ENCODE measurements around the gene ANKRD62. TPM values are rescaled to one million over a fixed set of nuclear protein-coding genes. Genes with fewer than 3 reads are reported as not detected.

The ANKRD62 gene
- total RNA-seq, 4 donors from 2014 or later: under 0.01 to 0.97 (median 0.27) TPM; not detected in 1

DNA sequence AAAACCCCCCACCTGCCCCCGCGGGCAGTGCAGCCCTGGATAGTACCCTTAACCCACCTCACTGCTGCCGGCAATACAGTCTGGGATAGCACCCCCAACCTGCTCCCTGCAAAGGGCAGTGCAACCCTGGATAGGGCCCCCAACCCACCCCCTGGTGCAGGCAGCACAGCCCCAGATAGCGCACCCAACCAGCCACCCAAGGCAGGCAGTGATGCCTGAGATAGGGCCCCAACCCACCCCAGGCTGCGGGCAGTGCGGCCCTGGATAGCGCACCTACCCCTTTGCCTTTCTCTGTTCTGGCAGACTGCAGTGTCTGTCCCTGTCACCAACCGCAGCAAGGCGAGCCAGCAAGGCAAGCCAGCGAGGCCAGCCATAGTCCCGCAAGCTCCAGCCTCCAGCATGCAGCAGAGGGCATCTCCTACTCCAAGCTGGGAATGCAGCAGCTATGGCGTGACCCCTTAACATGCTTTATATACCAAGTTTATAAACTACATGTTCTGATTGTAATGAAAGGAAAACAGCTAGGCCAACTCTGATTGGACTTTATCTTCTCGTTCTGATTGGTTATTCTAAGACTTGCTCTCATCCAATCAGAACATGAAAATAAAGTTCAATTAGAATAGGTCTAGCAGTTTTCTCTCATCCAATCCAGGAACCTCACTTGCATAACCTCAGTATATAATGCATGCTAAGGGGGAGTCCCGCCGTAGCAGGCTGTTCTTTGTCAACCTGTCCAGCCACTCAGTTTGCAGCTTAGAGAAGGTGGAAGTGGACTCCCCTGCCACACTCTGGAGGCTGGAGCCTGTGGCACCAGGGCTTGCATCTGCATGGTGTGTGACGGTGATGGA, 34.1 kb upstream of the ANKRD62 start:
- TF ChIP-seq, protein P1, sequence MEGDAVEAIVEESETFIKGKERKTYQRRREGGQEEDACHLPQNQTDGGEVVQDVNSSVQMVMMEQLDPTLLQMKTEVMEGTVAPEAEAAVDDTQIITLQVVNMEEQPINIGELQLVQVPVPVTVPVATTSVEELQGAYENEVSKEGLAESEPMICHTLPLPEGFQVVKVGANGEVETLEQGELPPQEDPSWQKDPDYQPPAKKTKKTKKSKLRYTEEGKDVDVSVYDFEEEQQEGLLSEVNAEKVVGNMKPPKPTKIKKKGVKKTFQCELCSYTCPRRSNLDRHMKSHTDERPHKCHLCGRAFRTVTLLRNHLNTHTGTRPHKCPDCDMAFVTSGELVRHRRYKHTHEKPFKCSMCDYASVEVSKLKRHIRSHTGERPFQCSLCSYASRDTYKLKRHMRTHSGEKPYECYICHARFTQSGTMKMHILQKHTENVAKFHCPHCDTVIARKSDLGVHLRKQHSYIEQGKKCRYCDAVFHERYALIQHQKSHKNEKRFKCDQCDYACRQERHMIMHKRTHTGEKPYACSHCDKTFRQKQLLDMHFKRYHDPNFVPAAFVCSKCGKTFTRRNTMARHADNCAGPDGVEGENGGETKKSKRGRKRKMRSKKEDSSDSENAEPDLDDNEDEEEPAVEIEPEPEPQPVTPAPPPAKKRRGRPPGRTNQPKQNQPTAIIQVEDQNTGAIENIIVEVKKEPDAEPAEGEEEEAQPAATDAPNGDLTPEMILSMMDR (IDR thresholded peaks at IDR 0.05): no peak
- no peak for TF ChIP-seq POLR2A (IDR thresholded peaks at IDR 0.05)
- no peak overlapping the region for H3K27ac ChIP-seq
- no peak overlapping the region for H3K4me3 ChIP-seq
- no peaks in the 10 kb centered on the region for H3K9me3 ChIP-seq
- 70 to 89% methylated on average over 4 to 7 of the region's 16 CpGs for WGBS, 2 donors
- DNase-seq: no peak
- intact Hi-C loops (cut with DNase I): no loop called here
- H3K4me1 ChIP-seq: no peaks in the 10 kb centered on the region
- no peaks in the 10 kb centered on the region for H3K36me3 ChIP-seq
- no peaks in the 10 kb centered on the region for H3K27me3 ChIP-seq

DNA sequence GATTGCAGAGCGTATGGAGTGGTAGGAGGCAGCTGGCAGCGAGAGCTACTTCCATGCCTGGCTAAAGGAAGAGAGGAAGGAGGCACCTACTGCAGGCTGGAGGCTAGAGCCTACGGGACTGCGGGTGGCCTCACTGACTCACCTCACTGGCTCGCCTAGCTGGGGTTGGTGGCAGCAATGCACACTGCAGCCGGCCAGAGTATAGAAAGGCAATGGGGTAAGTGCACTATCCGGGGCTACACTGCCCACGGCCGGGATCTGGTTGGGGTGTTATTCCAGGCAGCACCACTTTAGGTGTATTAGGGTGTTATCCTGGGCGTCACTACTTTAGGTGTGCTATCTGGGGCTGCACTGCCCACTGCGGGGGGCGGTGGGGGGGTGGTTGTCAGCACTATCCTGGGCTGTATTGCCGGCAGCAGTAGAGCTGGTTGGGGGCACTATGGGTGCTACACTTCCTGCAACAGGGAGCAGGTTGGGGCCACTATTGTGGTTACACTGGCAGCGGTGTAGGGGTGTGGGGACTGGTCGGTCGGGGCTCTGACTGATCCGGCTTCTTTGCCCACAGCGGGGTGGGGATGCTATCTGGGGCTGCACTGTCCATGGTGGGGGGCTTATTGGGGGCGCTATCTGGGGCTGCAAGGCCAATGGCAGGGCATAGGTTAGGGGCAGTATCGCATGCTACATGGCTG, 33.3 kb upstream of the ANKRD62 start:
- DNase-seq: no peak
- no peak overlapping the region for H3K4me3 ChIP-seq
- intact Hi-C loops (cut with DNase I): no loop called here
- 66 to 70% methylated on average over 6 to 9 of the region's 20 CpGs for WGBS, 2 donors
- no peaks in the 10 kb centered on the region for H3K9me3 ChIP-seq
- TF ChIP-seq, protein P1 (IDR thresholded peaks at IDR 0.05): no peak
- TF ChIP-seq POLR2A (IDR thresholded peaks at IDR 0.05): no peak
- H3K27ac ChIP-seq: no peak overlapping the region
- no peaks in the 10 kb centered on the region for H3K4me1 ChIP-seq
- H3K36me3 ChIP-seq: no peaks in the 10 kb centered on the region
- H3K27me3 ChIP-seq: no peaks in the 10 kb centered on the region

DNA sequence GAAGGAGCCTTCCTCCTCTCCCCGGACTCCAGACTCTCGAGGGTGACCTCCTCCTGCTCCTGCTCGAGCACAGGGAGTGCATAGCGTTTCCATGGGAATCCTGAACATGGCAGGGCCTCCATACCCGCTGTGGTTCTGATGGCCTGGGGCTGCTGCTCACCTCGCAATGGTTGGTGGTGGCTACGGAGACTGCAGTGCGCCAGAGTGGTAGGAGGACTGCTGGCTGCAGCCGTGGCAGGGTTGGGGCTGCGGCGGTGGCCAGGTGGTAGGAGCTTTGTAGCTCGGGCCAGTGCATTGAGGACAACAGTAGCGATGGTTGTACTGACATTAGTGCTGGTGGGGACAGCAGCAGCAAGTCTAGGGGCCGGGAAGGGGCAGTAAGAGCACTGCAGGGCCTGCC, 32.0 kb upstream of the ANKRD62 start:
- Histone ChIP-seq H3K4me3 (no peak overlapping the region), H3K27ac (no peak overlapping the region), H3K4me1 (no peaks in the 10 kb centered on the region), H3K36me3 (no peaks in the 10 kb centered on the region), H3K27me3 (no peaks in the 10 kb centered on the region), H3K9me3 (no peaks in the 10 kb centered on the region)
- no peak for TF ChIP-seq POLR2A (IDR thresholded peaks at IDR 0.05)
- TF ChIP-seq, protein P1 (IDR thresholded peaks at IDR 0.05): no peak
- WGBS, 2 donors: 68 to 96% methylated on average over 5 of the region's 14 CpGs
- intact Hi-C loops (cut with DNase I): no loop called here
- no peak for DNase-seq

DNA sequence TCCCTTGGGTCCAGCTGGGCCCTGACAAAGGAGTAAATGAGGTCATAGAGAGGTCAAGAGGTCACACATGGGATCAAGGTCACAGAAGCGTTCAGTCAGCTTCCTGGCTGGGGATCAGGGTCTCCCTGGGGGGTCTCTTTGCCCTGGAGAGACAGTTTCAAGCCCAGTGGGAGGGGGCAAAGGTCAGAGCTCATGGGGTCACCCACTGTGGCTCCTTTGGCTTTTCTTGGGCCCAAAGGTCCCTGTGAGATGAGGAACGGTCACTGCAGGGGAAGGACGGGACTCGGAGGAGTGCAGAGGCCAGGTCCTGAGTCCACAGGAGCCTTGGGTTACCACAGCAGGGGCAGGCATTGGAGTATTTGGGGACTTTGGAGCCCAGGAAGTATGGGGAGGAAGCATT, 30.7 kb upstream of the ANKRD62 start:
- no peak for DNase-seq
- H3K4me1 ChIP-seq: no peaks in the 10 kb centered on the region
- intact Hi-C loops (cut with DNase I): no loop called here
- no peak overlapping the region for H3K27ac ChIP-seq
- 50 to 51% methylated on average over 2 to 3 of the region's 4 CpGs for WGBS, 2 donors
- H3K4me3 ChIP-seq: no peak overlapping the region
- TF ChIP-seq, protein P1 (IDR thresholded peaks at IDR 0.05): no peak
- TF ChIP-seq POLR2A (IDR thresholded peaks at IDR 0.05): no peak
- no peaks in the 10 kb centered on the region for H3K36me3 ChIP-seq
- H3K27me3 ChIP-seq: no peaks in the 10 kb centered on the region
- H3K9me3 ChIP-seq: no peaks in the 10 kb centered on the region

DNA sequence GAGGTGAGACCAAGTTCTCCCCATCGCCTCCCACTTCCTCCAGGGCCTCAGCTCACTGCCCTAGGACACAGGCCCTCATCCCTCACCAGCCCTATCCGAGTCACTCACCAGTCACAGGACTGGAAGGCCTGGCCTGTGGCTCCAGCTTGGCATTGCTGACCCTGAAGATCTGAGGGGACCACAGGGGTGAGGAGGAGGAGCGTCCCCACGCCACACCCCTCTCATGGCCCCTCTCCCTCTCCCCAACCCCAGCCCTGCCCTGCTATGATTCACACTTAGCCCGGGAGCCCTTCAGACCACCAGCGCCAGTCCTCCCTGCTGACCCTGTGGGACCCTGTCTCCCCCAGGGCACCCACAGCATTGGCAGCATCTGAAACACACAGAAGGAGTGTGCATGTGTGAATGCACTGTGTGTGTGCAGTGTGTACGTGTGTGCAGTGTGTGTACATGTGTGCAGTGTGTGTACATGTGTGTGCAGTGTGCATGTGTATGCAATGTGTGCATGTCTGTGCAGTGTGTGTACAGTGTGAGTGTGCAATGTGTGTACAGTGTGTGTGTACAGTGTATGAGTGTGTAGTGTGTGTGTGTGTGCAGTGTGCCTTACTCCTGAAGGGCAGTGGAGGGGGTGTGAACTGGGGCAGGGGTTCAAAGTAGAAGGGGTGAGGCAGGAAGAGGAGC, 29.4 kb upstream of the ANKRD62 start:
- Histone ChIP-seq H3K4me3 (no peak overlapping the region), H3K27me3 (no peaks in the 10 kb centered on the region), H3K4me1 (no peaks in the 10 kb centered on the region), H3K27ac (no peak overlapping the region), H3K9me3 (no peaks in the 10 kb centered on the region), H3K36me3 (no peaks in the 10 kb centered on the region)
- intact Hi-C loops (cut with DNase I): no loop called here
- TF ChIP-seq POLR2A (IDR thresholded peaks at IDR 0.05): no peak
- DNase-seq: no peak
- WGBS, 2 donors: 75 to 93% methylated on average over 3 to 4 of the region's 7 CpGs

All from esophagus squamous epithelium (tissue), 5 donors.